ENCODE measurements around the gene LACTBL1.

The LACTBL1 gene

GRCh38 chr1:22912311-22912710 lies 60.4 kb downstream of the LACTBL1 start:
- DNase-seq, result no peak

DNA sequence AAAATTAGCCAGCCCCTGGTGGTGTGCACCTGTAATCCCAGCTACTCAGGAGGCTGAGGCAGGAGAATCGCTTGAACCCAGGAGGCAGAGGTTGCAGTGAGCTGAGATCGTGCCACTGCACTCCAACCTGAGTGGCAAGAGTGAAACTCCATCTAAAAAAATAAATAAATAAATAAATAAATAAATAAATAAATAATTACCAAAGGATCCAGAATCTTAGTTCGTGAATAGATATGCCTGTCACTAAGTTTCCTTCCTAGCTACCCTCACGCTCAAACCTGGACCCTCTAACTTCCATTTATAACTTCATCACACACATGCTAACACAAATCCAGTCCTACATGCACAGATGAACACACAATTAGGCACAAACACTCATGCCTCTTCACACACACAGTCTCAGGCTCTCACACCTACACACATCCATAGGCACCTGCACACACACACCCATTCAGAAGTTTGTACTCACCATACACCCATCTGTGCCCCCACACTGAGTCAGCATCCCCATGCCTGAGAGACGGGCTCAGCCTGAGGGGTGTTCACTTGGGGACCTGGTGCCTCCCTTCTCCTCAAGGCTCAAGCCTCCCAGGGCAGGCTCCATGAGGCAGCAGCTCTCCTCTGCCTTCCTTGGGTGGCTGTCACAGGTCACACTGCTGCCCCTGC lies 61.5 kb downstream of the LACTBL1 start:
- no peak for DNase-seq

DNA sequence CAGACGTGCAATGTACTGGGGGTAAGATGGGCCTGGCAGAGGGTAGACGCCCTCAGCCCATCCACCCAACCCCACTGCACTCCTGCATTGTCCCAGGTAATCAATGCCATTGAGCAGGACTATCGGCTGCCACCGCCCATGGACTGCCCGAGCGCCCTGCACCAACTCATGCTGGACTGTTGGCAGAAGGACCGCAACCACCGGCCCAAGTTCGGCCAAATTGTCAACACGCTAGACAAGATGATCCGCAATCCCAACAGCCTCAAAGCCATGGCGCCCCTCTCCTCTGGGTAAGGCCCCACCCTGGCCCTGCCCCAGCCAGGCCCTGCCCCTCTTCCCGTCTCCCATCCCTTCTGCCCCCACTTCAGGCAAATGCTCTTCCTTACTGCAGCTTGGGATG lies 62.4 kb downstream of the LACTBL1 start:
- DNase-seq, result no peak

GRCh38 chr1:22908880-22909426 lies 63.7 kb downstream of the LACTBL1 start:
- DNase-seq, result no peak

GRCh38 chr1:22907528-22907927 lies 65.1 kb downstream of the LACTBL1 start:
- DNase-seq, result no peak

- DNase-seq, result no peak
Observed at GRCh38 chr1:22906968-22907367, 65.7 kb downstream of the LACTBL1 start.

GRCh38 chr1:22903113-22903512 lies 69.6 kb downstream of the LACTBL1 start:
- DNase-seq, result no peak
